GM12801 (cell line): ENCODE measurements around the gene BMP8A.

ENCODE experiments used
- TF ChIP-seq, protein P1 (sequence below): IDR thresholded peaks from one replicate; pipeline ENCODE4 v1.5.1; 2011; ENCODE audit warnings: control low read depth; ENCODE audit not compliant: insufficient read length; ENCODE audit errors: extremely low read depth

Gene BMP8A

GRCh38 chr1:39573097-39573465 lies 81.6 kb downstream of the BMP8A start:
- TF ChIP-seq, protein P1, sequence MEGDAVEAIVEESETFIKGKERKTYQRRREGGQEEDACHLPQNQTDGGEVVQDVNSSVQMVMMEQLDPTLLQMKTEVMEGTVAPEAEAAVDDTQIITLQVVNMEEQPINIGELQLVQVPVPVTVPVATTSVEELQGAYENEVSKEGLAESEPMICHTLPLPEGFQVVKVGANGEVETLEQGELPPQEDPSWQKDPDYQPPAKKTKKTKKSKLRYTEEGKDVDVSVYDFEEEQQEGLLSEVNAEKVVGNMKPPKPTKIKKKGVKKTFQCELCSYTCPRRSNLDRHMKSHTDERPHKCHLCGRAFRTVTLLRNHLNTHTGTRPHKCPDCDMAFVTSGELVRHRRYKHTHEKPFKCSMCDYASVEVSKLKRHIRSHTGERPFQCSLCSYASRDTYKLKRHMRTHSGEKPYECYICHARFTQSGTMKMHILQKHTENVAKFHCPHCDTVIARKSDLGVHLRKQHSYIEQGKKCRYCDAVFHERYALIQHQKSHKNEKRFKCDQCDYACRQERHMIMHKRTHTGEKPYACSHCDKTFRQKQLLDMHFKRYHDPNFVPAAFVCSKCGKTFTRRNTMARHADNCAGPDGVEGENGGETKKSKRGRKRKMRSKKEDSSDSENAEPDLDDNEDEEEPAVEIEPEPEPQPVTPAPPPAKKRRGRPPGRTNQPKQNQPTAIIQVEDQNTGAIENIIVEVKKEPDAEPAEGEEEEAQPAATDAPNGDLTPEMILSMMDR = no peak

DNA sequence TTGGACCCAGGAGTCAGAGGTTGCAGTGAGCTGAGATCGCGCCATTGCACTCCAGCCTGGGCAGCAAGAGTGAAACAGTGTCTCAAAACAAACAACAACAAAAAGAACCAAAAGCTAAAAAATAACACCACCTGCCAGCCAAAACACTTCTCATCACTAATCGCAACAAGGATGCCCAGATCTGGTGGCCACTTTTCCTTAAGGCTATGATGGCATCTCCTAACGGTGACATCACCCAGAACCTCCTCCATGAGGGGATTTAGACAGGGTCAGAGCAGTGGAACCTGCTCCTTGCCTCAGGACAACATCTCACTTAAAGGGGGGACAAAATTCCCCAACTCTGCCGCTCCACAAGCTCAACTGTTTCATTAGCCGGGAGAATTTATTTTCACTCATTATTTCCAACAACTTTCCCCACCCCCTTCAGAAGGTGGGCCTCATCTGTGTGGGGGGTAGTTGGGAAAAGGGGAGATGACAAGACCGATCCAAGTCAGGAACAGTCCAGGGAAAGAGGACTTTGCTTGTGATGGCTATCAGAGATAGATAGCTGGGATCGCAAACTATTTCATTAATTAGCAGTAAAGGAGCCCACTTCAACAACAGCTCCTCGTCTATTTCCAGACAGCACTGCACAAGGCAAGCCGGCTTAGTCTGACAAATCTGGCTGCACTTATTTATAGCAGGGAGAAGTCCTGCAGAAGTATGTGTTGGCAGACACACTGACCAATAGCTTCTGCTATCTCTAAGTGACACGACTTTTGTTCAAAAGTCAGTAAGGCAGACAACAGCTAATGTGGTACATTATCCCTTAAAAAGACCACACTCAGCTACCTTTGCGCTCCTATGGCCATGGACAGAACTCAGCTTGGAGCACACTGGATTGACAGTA lies 82.5 kb downstream of the BMP8A start:
- TF ChIP-seq, protein P1 = no peak

DNA sequence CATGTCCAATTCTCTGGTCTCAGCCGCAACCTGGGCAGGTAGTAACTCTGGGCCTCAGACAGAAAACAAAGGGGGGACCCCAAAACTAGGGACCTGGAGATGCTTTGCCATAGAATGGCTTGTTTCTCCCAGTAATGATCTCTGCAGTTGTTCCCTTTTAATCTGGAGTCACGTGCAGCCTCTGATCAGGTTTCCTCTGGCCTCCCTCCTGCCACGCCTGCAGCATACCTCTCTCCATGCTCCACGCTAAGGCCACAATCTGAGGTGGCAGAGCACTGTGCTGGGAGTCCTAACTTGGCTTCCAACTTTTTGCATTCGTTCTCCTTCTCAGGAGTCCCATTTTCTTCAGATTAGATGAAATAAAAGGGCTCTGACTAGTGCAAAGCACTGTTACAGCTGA lies 83.2 kb downstream of the BMP8A start:
- TF ChIP-seq, protein P1 = no peak
